HG02610 (cell line): ENCODE data around the gene HSD17B14.
"Not testable (repeated sequence)": the region's sequence is repeated elsewhere in the genome, so short reads cannot be mapped to it uniquely, and the experiment has no call there.

ENCODE experiments used
- ATAC-seq: cut with Tn5 transposase; IDR thresholded peaks from one replicate; pipeline ENCODE4 v1.9.1; 2021; ENCODE audit warnings: mild to moderate bottlenecking, moderate library complexity; ENCODE audit not compliant: unreplicated experiment

Gene HSD17B14

DNA sequence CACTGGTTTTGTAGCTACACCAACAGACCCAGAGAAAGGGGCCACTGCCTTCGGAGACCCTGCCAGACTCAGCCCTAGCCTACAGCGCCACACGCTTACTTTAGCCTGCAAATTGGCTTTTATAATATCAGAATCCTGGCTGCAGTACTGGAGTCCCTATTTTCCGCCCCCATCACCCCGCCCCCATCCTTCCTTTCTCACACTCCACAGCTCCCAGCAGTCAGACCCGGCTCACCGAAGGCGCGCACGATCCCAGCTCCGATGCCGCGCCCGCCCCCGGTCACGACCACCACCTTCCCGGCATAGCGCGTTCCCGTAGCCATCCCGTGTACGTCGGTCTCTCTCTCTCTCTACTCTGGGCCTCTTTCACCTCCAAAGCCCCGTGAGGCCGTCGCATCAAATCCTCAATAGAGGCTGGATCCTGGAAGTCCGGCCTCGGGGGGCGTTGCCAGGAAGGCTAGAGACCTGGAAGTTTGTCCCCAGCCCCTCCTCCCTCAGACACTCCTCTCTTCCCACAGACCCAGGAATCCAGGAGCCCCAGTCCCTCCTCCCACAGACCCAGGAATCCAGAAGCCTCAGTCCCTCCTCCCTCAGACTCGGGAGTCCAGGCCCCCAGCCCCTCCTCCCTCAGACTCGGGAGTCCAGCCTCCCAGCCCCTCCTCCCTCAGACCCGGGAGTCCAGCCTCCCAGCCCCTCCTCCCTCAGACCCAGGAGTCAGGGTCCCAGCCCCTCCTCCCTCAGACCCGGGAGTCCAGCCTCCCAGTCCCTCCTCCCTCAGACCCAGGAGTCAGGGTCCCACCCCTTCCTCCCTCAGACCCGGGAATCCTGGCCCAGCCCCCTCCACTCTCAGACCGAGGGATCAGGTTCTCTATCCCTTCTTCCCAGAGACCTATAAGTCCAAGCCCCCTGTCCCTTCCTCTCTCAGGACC, at the start of gene HSD17B14:
Gene HSD17B14 (minus strand): TSS at position 403 of the 929 bp plus-strand sequence. CDS start 80 bp downstream, at position 323.
- no peak for ATAC-seq

DNA sequence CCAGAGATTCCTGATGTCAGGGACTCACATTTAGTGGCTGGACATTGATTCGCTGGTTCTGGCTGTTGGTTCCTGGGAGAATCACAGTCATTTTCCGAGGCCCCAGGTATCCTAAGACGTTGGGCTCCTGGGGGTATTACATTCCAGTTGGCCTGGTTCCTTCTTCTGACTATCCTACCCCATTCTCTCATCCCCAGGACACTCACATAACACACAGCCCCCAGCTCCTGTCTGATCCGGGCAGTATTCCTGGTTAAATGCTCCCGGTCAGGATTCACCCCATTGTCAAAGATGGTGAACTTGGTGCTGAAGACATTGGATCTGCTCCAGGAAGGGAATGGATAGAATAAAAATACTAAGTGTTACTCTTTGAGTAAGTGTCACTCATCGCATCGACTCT, 47.4 kb upstream of the HSD17B14 start:
- ATAC-seq = no peak

- ATAC-seq = no peak
Measured at GRCh38 chr19:48881741-48882657, 45.7 kb upstream of the HSD17B14 start.

DNA sequence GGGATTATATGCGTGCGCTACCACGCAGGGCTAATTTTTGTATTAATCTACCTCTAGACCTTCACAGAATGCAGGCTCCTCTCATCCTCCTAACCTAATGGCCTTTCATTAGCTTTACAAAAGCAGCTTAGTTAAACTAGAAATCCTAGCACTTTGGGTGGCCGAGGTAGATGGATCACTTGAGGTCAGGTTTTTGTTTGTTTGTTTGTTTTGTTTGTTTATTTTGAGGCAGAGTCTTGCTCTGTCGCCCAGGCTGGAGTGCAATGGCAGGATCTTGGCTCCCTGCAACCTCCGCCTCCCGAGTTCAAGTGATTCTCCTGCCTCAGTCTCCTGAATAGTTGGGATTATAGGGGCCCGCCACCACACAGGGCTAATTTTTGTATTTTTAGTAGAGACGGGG, 43.4 kb upstream of the HSD17B14 start:
- not testable (repeated sequence) for ATAC-seq

- ATAC-seq = no peak
Measured at GRCh38 chr19:48879025-48879637, 42.8 kb upstream of the HSD17B14 start.

DNA sequence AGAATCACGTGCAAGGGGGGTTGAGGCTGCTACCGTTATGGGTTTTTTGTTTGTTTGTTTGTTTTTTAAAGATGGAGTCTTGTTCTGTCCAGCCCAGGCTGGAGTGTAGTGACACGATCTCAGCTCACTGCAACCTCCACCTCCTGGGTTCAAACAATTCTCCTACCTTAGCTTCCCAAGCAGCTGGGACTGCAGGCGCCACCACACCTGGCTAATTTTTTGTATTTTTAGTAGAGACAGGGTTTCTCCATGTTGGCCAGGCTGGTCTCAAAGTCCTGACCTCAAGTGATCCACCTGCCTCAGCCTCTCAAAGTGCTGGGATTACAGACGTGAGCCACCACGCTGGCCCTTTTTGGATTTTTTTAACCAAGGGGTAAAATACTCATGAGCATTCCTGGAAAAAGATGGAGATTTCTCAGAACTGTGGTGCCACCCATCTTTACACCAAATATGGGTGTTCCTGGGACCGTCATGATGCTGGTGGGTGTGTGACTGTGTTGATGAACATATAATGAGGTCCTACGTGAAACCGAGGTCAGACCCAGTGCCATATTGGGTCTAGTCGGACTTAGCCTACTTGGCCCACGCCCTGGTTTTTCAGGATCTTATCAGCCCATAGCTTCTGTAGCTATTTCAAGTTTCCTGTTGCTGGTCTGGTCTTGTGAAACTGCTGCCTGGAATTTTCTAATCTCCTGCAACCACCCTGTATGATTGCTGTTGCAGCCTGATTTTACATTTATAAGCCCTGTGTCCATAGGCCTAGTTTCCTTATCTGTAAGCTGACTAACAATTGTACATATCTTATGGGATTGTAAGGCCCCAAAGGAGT, 42.1 kb upstream of the HSD17B14 start:
- no peak for ATAC-seq

- ATAC-seq = no peak
Measured at GRCh38 chr19:48877855-48878195, 41.5 kb upstream of the HSD17B14 start.

DNA sequence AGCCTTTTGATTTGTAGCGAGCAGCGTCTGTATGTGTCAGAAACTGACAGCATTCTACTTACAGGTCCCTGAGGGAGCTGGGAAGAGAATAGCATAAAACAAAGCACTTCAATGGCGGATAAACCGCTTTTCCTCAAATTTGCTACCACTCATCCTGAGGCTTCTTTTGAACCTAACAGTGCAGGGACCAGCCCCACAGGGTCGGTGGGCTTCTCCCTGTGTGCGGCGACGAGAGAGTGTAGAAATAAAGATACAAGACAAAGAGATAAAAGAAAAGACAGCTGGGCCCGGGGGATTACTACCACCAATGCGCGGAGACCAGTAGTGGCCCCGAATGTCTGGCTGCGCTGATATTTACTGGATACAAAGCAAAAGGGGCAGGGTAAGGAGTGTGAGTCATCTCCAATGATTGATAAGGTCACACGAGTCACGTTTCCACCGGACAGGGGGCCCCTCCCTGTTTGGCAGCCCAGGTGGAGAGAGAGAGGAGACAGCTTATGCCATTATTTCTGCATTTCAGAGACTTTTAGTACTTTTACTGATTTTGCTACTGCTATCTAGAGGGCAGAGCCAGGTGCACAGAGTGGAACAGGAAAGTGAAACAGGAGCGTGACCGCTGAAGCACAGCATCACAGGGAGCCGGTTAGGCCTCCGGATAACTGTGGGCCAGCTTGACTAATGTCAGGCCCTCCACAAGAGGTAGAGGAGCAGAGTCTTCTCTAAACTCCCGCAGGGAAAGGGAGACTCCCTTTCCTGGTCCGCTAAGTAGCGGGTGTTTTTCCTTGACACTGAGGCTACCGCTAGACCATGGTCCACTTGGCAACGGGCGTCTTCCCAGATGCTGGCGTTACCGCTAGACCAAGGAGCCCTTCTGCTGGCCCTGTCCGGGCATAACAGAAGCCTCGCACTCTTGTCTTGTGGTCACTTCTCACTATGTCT, 40.0 kb upstream of the HSD17B14 start:
- not testable (repeated sequence) for ATAC-seq

- ATAC-seq = no peak
Measured at GRCh38 chr19:48874303-48875135, 38.2 kb upstream of the HSD17B14 start.

- no peak for ATAC-seq
Measured at GRCh38 chr19:48873476-48874302, 37.4 kb upstream of the HSD17B14 start.

DNA sequence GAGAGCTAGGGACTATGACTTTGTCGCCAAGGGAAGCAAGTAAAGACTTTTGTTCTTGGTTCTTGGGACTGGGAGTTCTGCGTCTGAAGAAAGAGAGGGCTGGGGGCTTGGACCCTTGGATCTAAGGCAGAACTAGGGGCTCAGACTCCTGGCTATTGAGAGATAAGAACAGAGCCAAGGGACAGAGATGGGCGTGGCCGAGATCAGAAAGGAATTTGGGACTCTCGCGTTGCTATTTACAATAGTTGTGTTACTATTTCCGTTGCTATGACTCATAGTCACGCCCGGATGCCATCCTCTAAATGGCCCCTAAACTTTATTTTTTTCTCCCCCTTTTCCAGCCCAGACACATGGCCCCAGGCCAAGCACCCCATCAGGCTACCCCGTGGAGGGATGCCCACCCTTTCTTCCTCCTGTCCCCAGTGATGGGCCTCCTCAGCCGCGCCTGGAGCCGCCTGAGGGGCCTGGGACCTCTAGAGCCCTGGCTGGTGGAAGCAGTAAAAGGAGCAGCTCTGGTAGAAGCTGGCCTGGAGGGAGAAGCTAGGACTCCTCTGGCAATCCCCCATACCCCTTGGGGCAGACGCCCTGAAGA, 36.7 kb upstream of the HSD17B14 start:
- ATAC-seq = peak; percentile 20

- ATAC-seq = peak; percentile 42
Measured at GRCh38 chr19:48872182-48872883, 36.0 kb upstream of the HSD17B14 start, which contains the start of gene PPP1R15A. TSS of gene PPP1R15A (plus strand) at chr19:48872421. CDS start at chr19:48873234, 813 bp downstream.

DNA sequence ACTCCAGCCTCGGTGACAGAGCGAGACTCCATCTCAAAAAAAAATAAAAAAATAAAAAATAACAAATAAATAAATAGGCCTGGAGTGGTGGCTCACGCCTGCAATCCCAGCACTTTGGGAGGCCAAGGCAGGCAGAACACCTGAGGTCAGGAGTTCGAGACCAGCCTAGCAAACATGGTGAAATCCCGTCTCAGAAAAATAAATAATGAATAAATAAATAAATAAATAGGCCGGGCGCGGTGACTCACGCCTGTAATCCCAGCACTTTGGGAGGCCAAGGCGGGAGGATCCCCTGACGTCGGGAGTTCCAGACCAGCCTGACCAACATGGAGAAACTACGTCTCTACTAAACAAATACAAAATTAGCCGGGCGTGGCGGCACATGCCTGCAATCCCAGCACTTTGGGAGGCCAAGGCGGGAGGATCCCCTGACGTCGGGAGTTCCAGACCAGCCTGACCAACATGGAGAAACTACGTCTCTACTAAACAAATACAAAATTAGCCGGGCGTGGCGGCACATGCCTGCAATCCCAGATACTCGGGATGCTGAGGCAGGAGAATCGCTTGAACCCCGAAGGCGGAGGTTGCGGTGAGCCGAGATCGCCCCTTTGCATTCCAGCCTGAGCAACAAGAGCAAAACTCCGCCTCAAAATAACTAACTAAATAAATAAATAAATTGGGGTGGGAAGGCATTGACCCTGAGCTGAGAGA, 35.3 kb upstream of the HSD17B14 start:
- not testable (repeated sequence) for ATAC-seq

DNA sequence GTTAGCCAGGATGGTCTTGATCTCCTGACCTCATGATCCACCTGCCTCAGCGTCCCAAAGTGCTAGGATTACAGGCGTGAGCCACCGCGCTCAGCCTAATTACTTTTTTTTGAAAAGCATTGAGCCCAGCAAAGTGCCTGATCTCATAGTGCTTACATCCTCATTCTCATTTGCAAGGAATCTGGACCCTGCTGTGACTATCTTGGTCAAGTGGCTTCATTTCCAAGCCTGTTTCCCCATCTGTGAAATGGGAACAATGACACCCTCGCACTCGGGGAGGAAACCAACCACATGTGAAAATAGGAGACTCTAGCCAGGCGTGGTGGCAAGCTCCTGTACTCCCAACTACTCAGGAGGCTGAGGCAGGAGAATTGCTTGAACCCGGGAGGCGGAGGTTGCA, 33.8 kb upstream of the HSD17B14 start:
- no peak for ATAC-seq

GRCh38 chr19:48868114-48868886, 32.0 kb upstream of the HSD17B14 start, which contains the start of gene PLEKHA4:
TSS of gene PLEKHA4 (minus strand) at chr19:48868617. CDS start at chr19:48867620, 997 bp downstream.
- ATAC-seq = no peak
